Sigmoid colon (tissue), 7 donors: ENCODE results near the gene PMP22. TPM values are rescaled to one million over a fixed set of nuclear protein-coding genes. Genes with fewer than 3 reads are reported as not detected.

Experiments used
- DNase-seq: peaks from one replicate; pipeline ENCODE4 v3.0.0-alpha.2; 2019
- H3K27ac ChIP-seq, 4 donors: fragments of 200-600 bp; sonication (generic); one replicate each; pipeline ENCODE4 v1.5.1; 2016 to 2019; ENCODE audit warnings: mild to moderate bottlenecking in 1 of 4
- H3K27me3 ChIP-seq, 3 donors: fragments of 200-600 bp; sonication (generic); one replicate each; pipeline ENCODE4 v1.5.1; 2019; ENCODE audit warnings: mild to moderate bottlenecking in 1 of 3
- H3K36me3 ChIP-seq, 4 donors: fragments of 200-600 bp; sonication (generic); one replicate each; pipeline ENCODE4 v1.5.1; 2016 to 2019
- H3K4me1 ChIP-seq, 4 donors: fragments of 200-600 bp; sonication (generic); one replicate each; pipeline ENCODE4 v1.5.1; 2017 to 2019
- H3K4me3 ChIP-seq, 4 donors: fragments of 200-600 bp; sonication (generic); one replicate each; pipeline ENCODE4 v1.5.1; 2017 to 2019; ENCODE audit warnings: mild to moderate bottlenecking in 2 of 4, moderate library complexity in 1 of 4
- H3K9me3 ChIP-seq, 4 donors: fragments of 200-600 bp in 3 of 4; sonication (generic) in 3 of 4; one replicate each; pipeline versions ENCODE4 v1.5.1 to v1.6.1; 2013 to 2019
- CTCF ChIP-seq, 4 experiments: fragments of 450-650 bp in 3 of 4; fragments of 200-600 bp in 1 of 4; IDR thresholded peaks; one replicate each; pipeline ENCODE4 v1.5.1; 2016 to 2019; ENCODE audit warnings: antibody characterized with exemption in 4 of 4, mild to moderate bottlenecking in 3 of 4, moderate library complexity in 2 of 4
- EP300 ChIP-seq, 4 donors: sonication (generic); formaldehyde crosslinking; IDR thresholded peaks; one replicate each; pipeline ENCODE4 v1.6.1; 2017; ENCODE audit warnings: antibody characterized with exemption in 4 of 4
- POLR2A ChIP-seq, 2 donors: fragments of 450-650 bp; IDR thresholded peaks; one replicate each; pipeline ENCODE4 v1.6.1; 2016; ENCODE audit warnings: antibody characterized with exemption in 2 of 2, mild to moderate bottlenecking in 2 of 2, moderate library complexity in 2 of 2
- POLR2AphosphoS5 ChIP-seq, 4 donors: sonication (generic); formaldehyde crosslinking; IDR thresholded peaks; one replicate each; pipeline ENCODE4 v1.6.1; 2017; ENCODE audit warnings: antibody characterized with exemption in 4 of 4
- WGBS, 2 donors: extraction: QIAGEN DNeasy Blood & Tissue Kit; methylation state at CpG; one replicate each; pipeline ENCODE4 v1.1.7; 2013; 5-methylcytosine and 5-hydroxymethylcytosine counted together
- intact Hi-C: fragments of 100-400 bp; cut with DNase I; formaldehyde crosslinking; loops from one replicate; pipeline ENCODE4 v1.15.1; 2023
- polyA plus RNA-seq, 3 donors: library from polyadenylated mRNA; stranded (reverse); fragments of 200-250 nt; gene quantifications; one replicate each; pipeline ENCODE4 v1.2.3, GENCODE V29; 2013
- total RNA-seq, 4 donors: library from RNA; depleted of rRNA; stranded (reverse); fragments of >200 nt; gene quantifications; one replicate each; pipeline ENCODE4 v1.1.0, GENCODE V29; 2016
- donor health status: healthy with polysubstance abuse.
- donor health status: Bipolar disorder and iron deficiency.
- donor health status: healthy.

The PMP22 gene
- total and polyA plus RNA-seq, 7 donors, result 25.2 to 350 (median 125) TPM

GRCh38 chr17:15255713-15256454, 9.2 kb downstream of the PMP22 start:
- no peaks in the 10 kb centered on the region for H3K9me3 ChIP-seq
- peaks cover 45 to 87% (median 76%) of the 10 kb centered on the region in 4 donors for H3K36me3 ChIP-seq
- no peaks in the 10 kb centered on the region for H3K27me3 ChIP-seq
- peak overlapping the region in 2 of 4 donors; percentile 34 to 71 for H3K4me3 ChIP-seq
- 80 to 81% methylated on average over 13 of the region's 13 CpGs for WGBS, 2 donors
- H3K27ac ChIP-seq, result peak overlapping the region; percentile 25 to 99 (median 92)
- intact Hi-C loops, result no loop called here
- no peak for DNase-seq
- peak in 2 of 4 donors; percentile 3 to 42 for TF ChIP-seq POLR2AphosphoS5 (IDR thresholded peaks at IDR 0.05)
- no peak for TF ChIP-seq EP300 (IDR thresholded peaks at IDR 0.05)
- H3K4me1 ChIP-seq, result peaks cover 0 to 93% (median 92%) of the 10 kb centered on the region in 4 donors

GRCh38 chr17:15250135-15250860, 14.8 kb downstream of the PMP22 start:
- no peak for DNase-seq
- intact Hi-C loops, result no loop called here
- H3K27me3 ChIP-seq, result no peaks in the 10 kb centered on the region
- 82 to 83% methylated on average over 11 of the region's 11 CpGs for WGBS, 2 donors
- H3K4me3 ChIP-seq, result no peak overlapping the region
- TF ChIP-seq POLR2A (IDR thresholded peaks at IDR 0.05) (no peak), EP300 (IDR thresholded peaks at IDR 0.05) (no peak), POLR2AphosphoS5 (IDR thresholded peaks at IDR 0.05) (no peak), CTCF (IDR thresholded peaks at IDR 0.05) (no peak)
- no peaks in the 10 kb centered on the region for H3K9me3 ChIP-seq
- H3K27ac ChIP-seq, result peak overlapping the region in 3 of 4 donors; percentile 29 to 50 (median 45)
- peaks cover 0 to 97% (median 92%) of the 10 kb centered on the region in 4 donors for H3K4me1 ChIP-seq
- H3K36me3 ChIP-seq, result peaks cover 25 to 82% (median 54%) of the 10 kb centered on the region in 4 donors

GRCh38 chr17:15249487-15249886, 15.6 kb downstream of the PMP22 start:
- 72 to 76% methylated on average over 5 of the region's 5 CpGs for WGBS, 2 donors
- Histone ChIP-seq H3K27ac (peak overlapping the region in 3 of 4 donors; percentile 45 to 50 (median 50)), H3K27me3 (no peaks in the 10 kb centered on the region), H3K36me3 (peaks cover 25 to 77% (median 46%) of the 10 kb centered on the region in 4 donors), H3K4me3 (no peak overlapping the region), H3K4me1 (peaks cover 0 to 97% (median 91%) of the 10 kb centered on the region in 4 donors), H3K9me3 (no peaks in the 10 kb centered on the region)
- no peak for DNase-seq
- intact Hi-C loops, result no loop called here
- TF ChIP-seq EP300 (IDR thresholded peaks at IDR 0.05), result no peak
- peak in 1 of 4 donors; percentile 4 for TF ChIP-seq POLR2AphosphoS5 (IDR thresholded peaks at IDR 0.05)
- TF ChIP-seq CTCF (IDR thresholded peaks at IDR 0.05), result no peak
- no peak for TF ChIP-seq POLR2A (IDR thresholded peaks at IDR 0.05)

GRCh38 chr17:15247891-15248529, 17.1 kb downstream of the PMP22 start:
- TF ChIP-seq POLR2A (IDR thresholded peaks at IDR 0.05) (no peak), EP300 (IDR thresholded peaks at IDR 0.05) (no peak), POLR2AphosphoS5 (IDR thresholded peaks at IDR 0.05) (no peak), CTCF (IDR thresholded peaks at IDR 0.05) (no peak)
- Histone ChIP-seq H3K36me3 (peaks cover 17 to 63% (median 32%) of the 10 kb centered on the region in 4 donors), H3K4me3 (no peak overlapping the region), H3K27me3 (no peaks in the 10 kb centered on the region), H3K4me1 (peaks cover 0 to 88% (median 77%) of the 10 kb centered on the region in 4 donors), H3K27ac (peak overlapping the region in 3 of 4 donors; percentile 46 to 54 (median 50)), H3K9me3 (no peaks in the 10 kb centered on the region)
- intact Hi-C loops, result no loop called here
- DNase-seq, result no peak
- 91 to 92% methylated on average over 8 of the region's 8 CpGs for WGBS, 2 donors
